ENCODE results near the gene TERT.

Gene TERT

GRCh38 chr5:1338506-1339070 is 43.7 kb upstream of the TERT start:
- Histone ChIP-seq H3K36me3 (ENCODE audit: insufficient read depth, low read length) (peaks cover 80% of the 10 kb centered on the region), H4K20me1 (ENCODE audit: insufficient read depth, low read length, poor library complexity, severe bottlenecking) (peaks cover 67% of the 10 kb centered on the region)

DNA sequence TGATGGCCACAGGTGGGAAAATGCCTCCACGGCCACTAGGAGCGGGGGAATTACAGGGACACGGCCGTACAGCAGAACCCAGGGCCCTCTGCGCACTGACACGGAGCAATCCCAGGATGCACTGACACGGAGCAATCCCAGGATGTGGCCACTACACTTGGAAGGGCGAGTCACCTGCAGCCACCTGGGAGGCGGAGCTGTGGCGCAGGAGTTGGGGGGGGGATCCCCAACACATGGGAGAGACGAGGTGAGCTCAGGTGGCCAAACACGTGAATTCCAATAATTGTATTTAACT is 43.3 kb upstream of the TERT start:
- TF ChIP-seq, protein P1, sequence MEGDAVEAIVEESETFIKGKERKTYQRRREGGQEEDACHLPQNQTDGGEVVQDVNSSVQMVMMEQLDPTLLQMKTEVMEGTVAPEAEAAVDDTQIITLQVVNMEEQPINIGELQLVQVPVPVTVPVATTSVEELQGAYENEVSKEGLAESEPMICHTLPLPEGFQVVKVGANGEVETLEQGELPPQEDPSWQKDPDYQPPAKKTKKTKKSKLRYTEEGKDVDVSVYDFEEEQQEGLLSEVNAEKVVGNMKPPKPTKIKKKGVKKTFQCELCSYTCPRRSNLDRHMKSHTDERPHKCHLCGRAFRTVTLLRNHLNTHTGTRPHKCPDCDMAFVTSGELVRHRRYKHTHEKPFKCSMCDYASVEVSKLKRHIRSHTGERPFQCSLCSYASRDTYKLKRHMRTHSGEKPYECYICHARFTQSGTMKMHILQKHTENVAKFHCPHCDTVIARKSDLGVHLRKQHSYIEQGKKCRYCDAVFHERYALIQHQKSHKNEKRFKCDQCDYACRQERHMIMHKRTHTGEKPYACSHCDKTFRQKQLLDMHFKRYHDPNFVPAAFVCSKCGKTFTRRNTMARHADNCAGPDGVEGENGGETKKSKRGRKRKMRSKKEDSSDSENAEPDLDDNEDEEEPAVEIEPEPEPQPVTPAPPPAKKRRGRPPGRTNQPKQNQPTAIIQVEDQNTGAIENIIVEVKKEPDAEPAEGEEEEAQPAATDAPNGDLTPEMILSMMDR (conservative IDR thresholded peaks at IDR 0.05; ENCODE audit: low read length): no peak
- no peak for TF ChIP-seq EZH2phosphoT487 (IDR thresholded peaks at IDR 0.05; ENCODE audit: borderline replicate concordance)
- Histone ChIP-seq H3K4me2 (ENCODE audit: low read depth, low read length, poor library complexity, severe bottlenecking) (no peak overlapping the region), H2AFZ (ENCODE audit: low read length) (no peak overlapping the region), H3K9me3 (ENCODE audit: insufficient read depth, low read depth, low read length) (no peaks in the 10 kb centered on the region), H3F3A (ENCODE audit: low read depth) (no peaks in the 10 kb centered on the region), H4K20me1 (ENCODE audit: insufficient read depth, low read length, poor library complexity, severe bottlenecking) (peaks cover 67% of the 10 kb centered on the region), H3K9me2 (replicated peaks; ENCODE audit: low read depth, low read length) (no peaks in the 10 kb centered on the region), H3K79me2 (ENCODE audit: insufficient read depth, low read length) (peaks cover 83% of the 10 kb centered on the region), H3K9ac (ENCODE audit: low read depth, low read length, poor library complexity, severe bottlenecking) (no peak overlapping the region), H3K36me3 (ENCODE audit: insufficient read depth, low read length) (peaks cover 84% of the 10 kb centered on the region), H3K27me3 (ENCODE audit: insufficient read depth, low read length, poor library complexity, severe bottlenecking) (no peaks in the 10 kb centered on the region), H3K4me3 (ENCODE audit: low read length, poor library complexity, severe bottlenecking) (no peak overlapping the region), H3K4me1 (ENCODE audit: insufficient read depth, low read length, poor library complexity, severe bottlenecking) (peaks cover 26% of the 10 kb centered on the region)

More at GRCh38 chr5:1338506-1339070, 43.7 kb upstream of the TERT start:
- H3K4me2 ChIP-seq (ENCODE audit: low read depth, low read length, poor library complexity, severe bottlenecking): no peak overlapping the region
- H3K79me2 ChIP-seq (ENCODE audit: insufficient read depth, low read length): peaks cover 83% of the 10 kb centered on the region
- H3K4me1 ChIP-seq (ENCODE audit: insufficient read depth, low read length, poor library complexity, severe bottlenecking): peaks cover 30% of the 10 kb centered on the region
- TF ChIP-seq, protein P1 (conservative IDR thresholded peaks at IDR 0.05; ENCODE audit: low read length): no peak
- no peak for TF ChIP-seq EZH2phosphoT487 (IDR thresholded peaks at IDR 0.05; ENCODE audit: borderline replicate concordance)
- no peaks in the 10 kb centered on the region for H3K27me3 ChIP-seq (ENCODE audit: insufficient read depth, low read length, poor library complexity, severe bottlenecking)
- H3K4me3 ChIP-seq (ENCODE audit: low read length, poor library complexity, severe bottlenecking): no peak overlapping the region
- no peaks in the 10 kb centered on the region for H3K9me3 ChIP-seq (ENCODE audit: insufficient read depth, low read depth, low read length)
- no peaks in the 10 kb centered on the region for H3F3A ChIP-seq (ENCODE audit: low read depth)
- H2AFZ ChIP-seq (ENCODE audit: low read length): no peak overlapping the region
- no peak overlapping the region for H3K9ac ChIP-seq (ENCODE audit: low read depth, low read length, poor library complexity, severe bottlenecking)
- H3K9me2 ChIP-seq (replicated peaks; ENCODE audit: low read depth, low read length): no peaks in the 10 kb centered on the region

DNA sequence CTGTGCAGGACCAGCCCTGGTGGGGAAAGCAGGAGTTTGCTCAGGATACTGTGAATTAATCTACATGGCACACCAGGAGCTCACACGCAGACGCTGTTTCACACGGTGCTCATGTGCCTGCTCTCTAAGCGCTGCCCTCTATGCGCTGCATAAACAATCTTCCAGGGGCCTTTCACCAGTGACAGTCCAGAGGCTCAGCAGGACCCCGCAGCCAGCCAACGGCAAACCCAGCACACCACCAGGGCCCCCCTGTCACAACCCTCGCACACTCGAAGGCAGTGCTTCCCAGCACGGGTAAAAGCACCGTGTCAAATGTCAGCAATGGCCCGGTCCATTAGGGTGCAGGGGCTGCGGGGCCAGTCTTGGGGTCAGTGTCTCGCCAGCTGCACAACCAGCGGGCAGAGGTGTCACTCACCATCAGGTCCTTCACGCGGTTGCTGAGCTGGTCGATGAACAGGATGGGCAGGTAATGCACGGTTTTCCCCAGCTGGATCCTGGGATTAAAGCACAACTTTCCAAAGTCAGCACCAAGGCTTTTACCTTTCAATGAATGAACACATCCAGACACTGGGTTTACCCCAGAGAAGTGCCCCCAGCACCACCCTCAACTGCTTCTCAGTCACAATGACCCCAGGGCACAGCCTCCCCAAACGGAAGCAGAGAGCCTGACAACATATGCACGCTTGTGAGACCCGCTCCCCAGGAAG is 42.8 kb upstream of the TERT start:
- Histone ChIP-seq H3K9ac (ENCODE audit: low read depth, low read length, poor library complexity, severe bottlenecking) (no peak overlapping the region), H4K20me1 (ENCODE audit: insufficient read depth, low read length, poor library complexity, severe bottlenecking) (peaks cover 63% of the 10 kb centered on the region)

More for the DNA sequence above, 42.8 kb upstream of the TERT start:
- Histone ChIP-seq H3K9me2 (replicated peaks; ENCODE audit: low read depth, low read length) (no peaks in the 10 kb centered on the region), H3F3A (ENCODE audit: low read depth) (peaks cover 2% of the 10 kb centered on the region; the same call in 1 of the 2 replicates), H3K79me2 (ENCODE audit: insufficient read depth, low read length) (peaks cover 78% of the 10 kb centered on the region), H3K27me3 (ENCODE audit: insufficient read depth, low read length, poor library complexity, severe bottlenecking) (no peaks in the 10 kb centered on the region), H3K4me2 (ENCODE audit: low read depth, low read length, poor library complexity, severe bottlenecking) (no peak overlapping the region), H3K4me1 (ENCODE audit: insufficient read depth, low read length, poor library complexity, severe bottlenecking) (peaks cover 21% of the 10 kb centered on the region), H3K4me3 (ENCODE audit: low read length, poor library complexity, severe bottlenecking) (no peak overlapping the region), H3K9me3 (ENCODE audit: insufficient read depth, low read depth, low read length) (no peaks in the 10 kb centered on the region), H2AFZ (ENCODE audit: low read length) (no peak overlapping the region), H3K36me3 (ENCODE audit: insufficient read depth, low read length) (peaks cover 88% of the 10 kb centered on the region)
- TF ChIP-seq EZH2phosphoT487 (IDR thresholded peaks at IDR 0.05; ENCODE audit: borderline replicate concordance): no peak
- TF ChIP-seq, protein P1 (conservative IDR thresholded peaks at IDR 0.05; ENCODE audit: low read length): no peak
